GM04503 (cell line): ENCODE results near the gene SMCO3.

Experiments
- DNase-seq: peaks from one replicate; pipeline ENCODE4 v3.0.0-alpha.2; 2012; ENCODE audit warnings: low read depth

The SMCO3 gene

GRCh38 chr12:14814014-14814413 lies at the start of gene SMCO3:
SMCO3 (minus strand) TSS chr12:14814182; CDS start chr12:14806680, 7,502 bp downstream.
- no peak for DNase-seq

GRCh38 chr12:14860490-14860889 lies 46.5 kb upstream of the SMCO3 start:
- no peak for DNase-seq

- DNase-seq, result no peak
Observed at GRCh38 chr12:14858513-14858912, 44.5 kb upstream of the SMCO3 start.

- DNase-seq, result no peak
Observed at GRCh38 chr12:14854586-14855183, 40.7 kb upstream of the SMCO3 start.

- DNase-seq, result no peak
Observed at GRCh38 chr12:14853961-14854360, 40.0 kb upstream of the SMCO3 start.

- DNase-seq, result no peak
Observed at GRCh38 chr12:14852880-14853279, 38.9 kb upstream of the SMCO3 start.

GRCh38 chr12:14850929-14851663 lies 37.1 kb upstream of the SMCO3 start:
- DNase-seq, result no peak

- no peak for DNase-seq
Observed at GRCh38 chr12:14849661-14850060, 35.7 kb upstream of the SMCO3 start.

GRCh38 chr12:14846876-14847580 lies 33.0 kb upstream of the SMCO3 start:
- DNase-seq, result no peak

GRCh38 chr12:14846042-14846587 lies 32.1 kb upstream of the SMCO3 start:
- no peak for DNase-seq

- no peak for DNase-seq
Observed at GRCh38 chr12:14845350-14845750, 31.4 kb upstream of the SMCO3 start.

GRCh38 chr12:14844401-14844800 lies 30.4 kb upstream of the SMCO3 start:
- DNase-seq, result no peak

- DNase-seq, result no peak
Observed at GRCh38 chr12:14843425-14843887, 29.5 kb upstream of the SMCO3 start, which contains the start of gene ART4. ART4 (minus strand) TSS chr12:14843526; CDS start chr12:14843113, 413 bp downstream.

GRCh38 chr12:14842315-14842714 lies 28.3 kb upstream of the SMCO3 start:
- DNase-seq, result no peak

GRCh38 chr12:14841761-14842160 lies 27.8 kb upstream of the SMCO3 start:
- DNase-seq, result peak; percentile 49

GRCh38 chr12:14840616-14841015 lies 26.6 kb upstream of the SMCO3 start:
- no peak for DNase-seq

GRCh38 chr12:14839262-14839661 lies 25.3 kb upstream of the SMCO3 start:
- DNase-seq, result no peak

- peak; percentile 56 for DNase-seq
Observed at GRCh38 chr12:14836336-14837210, 22.6 kb upstream of the SMCO3 start.

GRCh38 chr12:14834509-14834908 lies 20.5 kb upstream of the SMCO3 start:
- DNase-seq, result no peak

GRCh38 chr12:14833952-14834351 lies 20.0 kb upstream of the SMCO3 start:
- DNase-seq, result no peak

- no peak for DNase-seq
Observed at GRCh38 chr12:14833336-14833735, 19.4 kb upstream of the SMCO3 start.

GRCh38 chr12:14828892-14829291 lies 14.9 kb upstream of the SMCO3 start:
- DNase-seq, result no peak
